ENCODE measurements around the gene ELMO1.

DNA sequence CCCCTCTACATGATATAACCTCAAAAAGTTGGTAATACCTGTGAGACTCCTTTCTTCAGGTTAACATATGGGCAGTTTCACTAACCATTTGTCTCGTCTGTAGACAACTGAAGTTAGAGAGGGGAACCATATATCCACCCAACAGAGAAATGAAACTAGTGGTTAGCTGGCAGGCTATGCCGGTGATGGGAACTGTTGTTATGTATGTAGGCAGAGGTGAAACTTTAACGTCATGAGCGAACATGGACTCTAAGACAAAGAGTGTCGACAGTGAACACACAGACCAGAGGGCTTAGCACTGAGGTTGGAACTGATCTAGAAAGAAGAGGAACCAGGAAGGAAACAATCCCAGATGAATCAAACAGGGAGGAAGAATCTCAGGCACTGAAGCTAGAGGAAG is 112.4 kb downstream of the ELMO1 start:
- TF ChIP-seq, protein P1, sequence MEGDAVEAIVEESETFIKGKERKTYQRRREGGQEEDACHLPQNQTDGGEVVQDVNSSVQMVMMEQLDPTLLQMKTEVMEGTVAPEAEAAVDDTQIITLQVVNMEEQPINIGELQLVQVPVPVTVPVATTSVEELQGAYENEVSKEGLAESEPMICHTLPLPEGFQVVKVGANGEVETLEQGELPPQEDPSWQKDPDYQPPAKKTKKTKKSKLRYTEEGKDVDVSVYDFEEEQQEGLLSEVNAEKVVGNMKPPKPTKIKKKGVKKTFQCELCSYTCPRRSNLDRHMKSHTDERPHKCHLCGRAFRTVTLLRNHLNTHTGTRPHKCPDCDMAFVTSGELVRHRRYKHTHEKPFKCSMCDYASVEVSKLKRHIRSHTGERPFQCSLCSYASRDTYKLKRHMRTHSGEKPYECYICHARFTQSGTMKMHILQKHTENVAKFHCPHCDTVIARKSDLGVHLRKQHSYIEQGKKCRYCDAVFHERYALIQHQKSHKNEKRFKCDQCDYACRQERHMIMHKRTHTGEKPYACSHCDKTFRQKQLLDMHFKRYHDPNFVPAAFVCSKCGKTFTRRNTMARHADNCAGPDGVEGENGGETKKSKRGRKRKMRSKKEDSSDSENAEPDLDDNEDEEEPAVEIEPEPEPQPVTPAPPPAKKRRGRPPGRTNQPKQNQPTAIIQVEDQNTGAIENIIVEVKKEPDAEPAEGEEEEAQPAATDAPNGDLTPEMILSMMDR (IDR thresholded peaks at IDR 0.05; ENCODE audit: low read depth, low read length, poor library complexity, severe bottlenecking): no peak
- no peak for TF ChIP-seq EZH2phosphoT487 (IDR thresholded peaks at IDR 0.05; ENCODE audit: borderline replicate concordance, low read length)
